ENCODE measurements around the gene PDCD2L.
"Not testable (repeated sequence)": the region's sequence is repeated elsewhere in the genome, so short reads cannot be mapped to it uniquely, and the experiment has no call there.

PDCD2L gene

DNA sequence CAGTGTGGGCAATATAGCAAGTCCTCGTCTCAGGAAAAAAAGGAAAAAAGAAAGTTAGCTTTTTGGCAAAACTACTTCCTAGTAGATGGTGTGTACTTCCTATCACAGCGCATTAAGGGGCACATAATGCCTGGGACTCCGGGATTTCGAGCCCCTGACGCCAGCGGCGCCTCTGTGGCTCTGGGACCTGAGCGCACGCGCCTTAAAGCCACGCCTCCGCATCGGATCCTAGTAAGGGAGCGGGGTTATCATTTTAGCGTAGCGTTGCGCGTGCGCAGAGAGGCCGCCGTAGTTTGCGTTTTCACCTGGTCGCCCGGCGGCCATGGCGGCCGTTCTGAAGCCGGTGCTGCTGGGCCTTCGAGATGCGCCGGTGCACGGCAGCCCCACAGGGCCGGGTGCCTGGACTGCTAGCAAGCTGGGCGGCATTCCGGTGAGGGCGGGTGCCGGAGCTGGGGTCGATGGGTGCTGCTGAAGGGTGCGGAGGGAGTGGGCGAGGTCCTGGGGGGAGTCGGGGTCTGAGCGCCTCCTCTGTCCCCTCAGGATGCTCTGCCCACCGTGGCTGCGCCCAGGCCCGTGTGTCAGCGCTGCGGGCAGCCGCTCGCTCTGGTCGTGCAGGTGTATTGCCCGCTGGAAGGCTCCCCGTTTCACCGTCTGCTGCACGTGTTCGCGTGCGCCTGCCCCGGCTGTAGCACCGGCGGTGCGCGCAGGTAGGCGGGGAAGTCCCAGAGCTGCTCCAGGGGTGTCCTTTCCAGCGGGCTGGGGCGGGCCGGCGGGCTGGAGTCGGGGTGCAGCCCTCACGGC, at the start of gene PDCD2L:
Gene PDCD2L (plus strand): TSS at position 291 of the 801 bp plus-strand sequence. CDS start 32 bp downstream, at position 323.
- no peak for DNase-seq

DNA sequence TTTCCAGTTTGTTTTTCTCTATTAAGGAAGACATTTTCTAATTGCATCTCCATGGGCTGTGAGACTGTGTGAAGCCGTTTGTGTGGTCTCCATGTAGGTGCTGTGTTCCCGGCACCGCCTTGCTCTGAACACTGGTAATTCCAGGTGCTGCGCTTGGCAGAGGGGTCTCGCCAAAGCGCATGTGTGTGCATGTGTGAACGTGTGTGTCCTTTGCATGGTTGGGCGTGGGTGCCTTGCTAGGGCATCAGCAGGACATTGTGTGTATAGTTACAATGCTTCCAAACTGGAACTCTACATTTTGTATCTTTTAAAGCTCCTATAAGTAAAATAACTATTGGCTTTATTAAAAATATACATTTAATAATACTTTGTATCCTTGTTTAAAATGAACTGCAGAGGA, 49.0 kb upstream of the PDCD2L start:
- no peak for DNase-seq

DNA sequence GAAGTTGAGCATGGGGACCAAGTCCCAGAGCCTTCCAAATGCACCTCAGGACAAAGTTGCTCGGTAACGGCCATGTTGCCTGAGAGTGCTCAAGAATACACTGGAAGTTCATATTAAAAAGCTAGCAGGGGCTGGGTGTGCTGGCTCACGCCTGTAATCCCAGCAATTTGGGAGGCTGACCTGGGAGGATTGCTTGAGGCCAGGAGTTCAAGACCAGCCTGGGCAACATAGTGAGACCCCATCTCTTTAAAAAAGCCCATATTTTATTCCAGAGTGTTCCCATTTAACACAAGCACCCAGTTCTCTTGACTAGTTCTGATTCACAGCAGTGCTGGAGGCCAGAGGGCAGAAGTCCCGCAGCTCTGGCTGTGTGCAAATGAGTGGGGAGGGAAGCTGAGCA, 47.3 kb upstream of the PDCD2L start:
- DNase-seq = no peak

DNA sequence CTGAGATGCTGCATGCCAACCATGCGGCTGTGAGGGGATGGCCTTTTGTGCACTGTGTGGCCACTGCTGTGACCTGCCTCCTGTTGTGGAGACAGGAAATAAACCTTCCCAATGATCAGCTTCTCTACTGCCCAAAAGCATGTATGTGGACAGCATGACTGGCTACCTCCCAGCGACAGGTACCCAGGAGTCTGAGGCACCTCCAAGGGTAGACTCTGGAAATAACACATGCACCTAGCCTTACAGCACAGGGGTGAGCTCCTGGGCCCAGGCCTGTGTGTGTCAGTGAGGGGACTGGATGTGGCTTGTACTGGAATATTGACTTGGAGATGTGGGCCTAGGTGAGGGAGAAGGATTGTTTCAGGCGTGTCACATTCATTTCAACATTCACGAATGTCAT, 46.8 kb upstream of the PDCD2L start:
- DNase-seq = no peak

- DNase-seq = peak; percentile 80
These were observed 44.9 kb upstream of the PDCD2L start for GRCh38 chr19:34359140-34359953.

- DNase-seq = no peak
These were observed 44.3 kb upstream of the PDCD2L start for GRCh38 chr19:34359954-34360315.

DNA sequence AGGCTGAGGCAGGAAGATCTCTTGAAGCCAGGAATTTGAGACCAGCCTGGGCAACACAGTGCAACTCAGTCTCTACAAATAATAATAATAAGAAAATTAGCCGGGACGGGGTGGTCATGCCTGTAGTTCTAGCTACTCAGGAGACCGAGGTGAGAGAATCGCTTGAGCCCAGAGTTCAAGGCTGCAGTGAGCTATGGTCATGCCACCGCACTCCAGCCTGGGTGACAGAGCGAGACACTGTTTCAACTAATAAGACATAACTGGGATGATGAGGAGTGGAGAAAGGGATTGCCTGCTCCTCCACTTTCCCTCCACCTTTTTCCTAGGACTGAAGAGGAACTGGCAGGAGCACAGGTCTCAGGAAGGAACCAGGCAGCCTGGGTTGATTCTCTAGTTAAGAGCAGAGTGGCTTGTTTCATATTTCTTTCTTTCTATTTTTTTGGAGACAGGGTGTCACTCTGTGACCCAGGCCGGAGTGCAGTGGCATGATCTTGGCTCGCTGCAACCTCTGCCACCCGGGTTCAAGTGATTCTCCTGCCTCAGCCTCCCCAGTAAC, 43.8 kb upstream of the PDCD2L start:
- no peak for DNase-seq

DNA sequence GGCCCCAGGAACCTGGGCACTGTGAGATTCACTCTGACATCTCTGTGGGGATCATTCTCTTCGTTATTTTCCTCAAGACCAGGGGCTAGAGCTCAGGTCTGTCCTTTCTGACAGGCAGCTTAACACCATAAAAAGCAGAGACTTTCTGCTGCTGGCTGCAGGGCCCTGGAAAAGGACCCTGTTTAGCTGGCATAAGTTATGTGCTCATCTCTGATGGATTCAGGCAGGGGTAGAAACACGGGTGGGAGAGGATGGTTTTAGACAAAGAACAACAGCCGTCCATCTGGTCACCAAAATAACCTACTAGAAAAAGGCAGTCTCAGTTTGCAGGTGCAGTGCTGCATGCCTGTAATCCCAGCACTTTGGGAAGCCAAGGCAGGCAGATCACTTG, 41.5 kb upstream of the PDCD2L start:
- no peak for DNase-seq

DNA sequence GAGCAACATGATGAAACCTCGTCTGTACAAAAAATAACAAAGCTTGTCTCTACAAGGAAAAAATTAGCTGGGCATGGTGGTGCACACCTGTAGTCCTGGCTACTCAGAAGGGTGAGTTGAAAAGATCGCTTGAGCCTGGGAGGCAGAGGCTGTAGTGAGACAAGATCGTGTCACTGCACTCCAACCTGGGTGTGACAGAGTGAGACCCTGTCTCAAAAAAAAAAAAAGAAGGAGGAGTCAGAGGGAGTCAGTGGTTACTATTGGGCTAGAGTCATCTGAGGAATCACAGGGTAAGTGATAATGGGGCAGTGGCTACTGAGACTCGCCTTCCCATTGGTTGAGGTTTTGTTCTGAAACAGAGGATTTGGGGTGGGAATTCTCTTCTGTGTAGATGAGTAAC, 41.1 kb upstream of the PDCD2L start:
- no peak for DNase-seq

- no peak for DNase-seq
These were observed 40.3 kb upstream of the PDCD2L start for GRCh38 chr19:34363930-34364329.

DNA sequence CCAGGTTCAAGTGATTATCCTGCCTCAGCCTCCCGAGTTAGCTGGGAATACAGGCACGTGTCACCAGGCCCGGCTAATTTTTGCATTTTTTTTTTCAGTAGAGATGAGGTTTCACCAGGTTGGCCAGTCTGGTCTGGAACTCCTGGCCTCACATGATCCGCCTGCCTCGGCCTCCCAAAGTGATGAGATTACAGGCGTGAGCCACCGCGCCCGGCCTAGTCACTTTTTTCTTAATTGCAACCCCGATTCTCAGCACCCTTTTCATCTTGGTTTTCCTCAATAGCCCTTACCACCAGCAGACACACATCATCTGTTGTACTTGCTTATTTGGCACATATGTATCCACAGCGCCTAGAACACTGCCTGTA, 39.8 kb upstream of the PDCD2L start:
- no peak for DNase-seq

GRCh38 chr19:34364830-34365462, 39.3 kb upstream of the PDCD2L start, which contains the start of gene GPI:
Gene GPI, plus strand, starts transcription at chr19:34365196. Its CDS starts 71 bp downstream, at chr19:34365267.
- no peak for DNase-seq

DNA sequence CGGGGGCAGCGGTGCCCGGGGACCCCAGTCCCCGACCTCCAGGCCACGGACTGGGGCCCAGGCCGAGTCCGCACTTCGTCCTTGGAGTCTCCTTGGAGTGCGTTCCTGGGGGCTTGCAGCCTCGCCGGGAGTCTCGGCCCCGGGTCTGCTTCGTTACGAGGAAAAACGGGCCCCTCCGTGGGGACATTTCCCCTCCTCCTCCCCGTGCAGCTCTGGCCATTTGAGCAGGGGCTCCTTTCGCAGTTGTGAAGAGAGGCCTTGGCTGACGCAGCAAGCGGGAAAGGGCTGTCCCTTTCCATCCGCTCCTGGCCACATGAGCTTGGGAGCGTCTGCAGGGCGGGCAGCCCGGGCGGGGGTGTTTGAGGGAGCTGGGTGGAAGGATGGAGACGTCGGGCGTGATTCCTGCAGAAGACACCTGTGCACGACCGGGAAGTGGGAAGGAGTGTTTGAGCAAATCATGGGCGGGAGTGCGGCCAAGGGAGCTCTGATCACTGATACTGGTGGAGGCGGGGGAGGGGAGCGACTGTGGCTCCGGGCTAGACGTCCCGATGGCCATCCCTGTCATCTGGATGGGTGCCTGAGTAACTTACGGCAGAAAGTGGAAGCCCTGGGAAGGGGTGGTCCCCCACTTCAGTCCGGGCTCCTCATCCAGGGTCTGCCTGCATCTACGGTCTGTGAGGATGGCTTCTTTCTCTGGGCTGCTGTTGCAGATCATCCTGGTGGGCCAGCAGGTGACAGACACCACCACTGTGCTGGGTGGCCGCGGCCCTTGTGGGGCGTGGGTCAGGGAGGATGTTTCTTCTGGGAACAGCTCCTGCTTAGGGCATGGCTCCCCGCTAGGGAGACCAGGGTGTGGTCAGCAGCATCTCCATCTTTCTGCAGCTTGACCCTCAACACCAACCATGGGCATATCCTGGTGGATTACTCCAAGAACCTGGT, 38.5 kb upstream of the PDCD2L start:
- DNase-seq = no peak

- no peak for DNase-seq
These were observed 37.2 kb upstream of the PDCD2L start for GRCh38 chr19:34366738-34367623.

GRCh38 chr19:34367624-34367957, 36.6 kb upstream of the PDCD2L start:
- DNase-seq = no peak

DNA sequence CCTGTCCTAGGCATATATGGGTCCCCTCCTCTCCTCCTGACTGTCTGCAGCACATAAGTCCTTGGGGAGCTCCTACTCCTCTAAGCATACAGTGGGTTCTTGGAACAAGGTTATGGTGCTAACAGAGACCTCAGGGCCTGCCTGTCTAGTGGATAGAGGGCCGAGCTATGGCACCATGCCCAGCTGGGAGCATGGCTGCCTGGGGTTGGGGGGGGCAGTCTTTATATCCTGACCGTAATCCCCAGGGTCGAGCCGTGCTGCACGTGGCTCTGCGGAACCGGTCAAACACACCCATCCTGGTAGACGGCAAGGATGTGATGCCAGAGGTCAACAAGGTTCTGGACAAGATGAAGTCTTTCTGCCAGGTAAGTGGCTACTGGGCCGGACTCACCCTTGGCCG, 35.9 kb upstream of the PDCD2L start:
- no peak for DNase-seq

- DNase-seq = not testable (repeated sequence)
These were observed 35.0 kb upstream of the PDCD2L start for GRCh38 chr19:34369166-34369565.

GRCh38 chr19:34370117-34370516, 34.1 kb upstream of the PDCD2L start:
- no peak for DNase-seq

DNA sequence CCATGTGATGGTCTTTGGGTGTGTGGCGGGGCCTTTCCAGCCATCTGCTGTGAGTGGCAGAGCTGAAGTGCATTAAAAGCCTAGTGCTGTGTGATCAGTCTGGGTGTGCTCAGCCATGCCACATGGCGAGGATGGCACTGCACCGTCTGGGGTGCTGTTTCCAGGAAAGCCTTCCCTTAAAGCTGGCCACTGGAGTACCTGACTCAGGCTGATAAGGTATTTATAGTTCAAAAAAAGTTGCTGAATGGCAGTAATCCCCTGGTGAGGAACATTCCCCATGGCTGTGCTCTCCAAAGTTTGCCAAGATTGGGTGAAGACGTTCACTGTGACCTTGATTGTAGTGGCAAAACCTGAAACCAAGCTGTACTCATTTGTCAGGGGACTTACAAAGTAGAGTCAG, 33.2 kb upstream of the PDCD2L start:
- DNase-seq = no peak

DNA sequence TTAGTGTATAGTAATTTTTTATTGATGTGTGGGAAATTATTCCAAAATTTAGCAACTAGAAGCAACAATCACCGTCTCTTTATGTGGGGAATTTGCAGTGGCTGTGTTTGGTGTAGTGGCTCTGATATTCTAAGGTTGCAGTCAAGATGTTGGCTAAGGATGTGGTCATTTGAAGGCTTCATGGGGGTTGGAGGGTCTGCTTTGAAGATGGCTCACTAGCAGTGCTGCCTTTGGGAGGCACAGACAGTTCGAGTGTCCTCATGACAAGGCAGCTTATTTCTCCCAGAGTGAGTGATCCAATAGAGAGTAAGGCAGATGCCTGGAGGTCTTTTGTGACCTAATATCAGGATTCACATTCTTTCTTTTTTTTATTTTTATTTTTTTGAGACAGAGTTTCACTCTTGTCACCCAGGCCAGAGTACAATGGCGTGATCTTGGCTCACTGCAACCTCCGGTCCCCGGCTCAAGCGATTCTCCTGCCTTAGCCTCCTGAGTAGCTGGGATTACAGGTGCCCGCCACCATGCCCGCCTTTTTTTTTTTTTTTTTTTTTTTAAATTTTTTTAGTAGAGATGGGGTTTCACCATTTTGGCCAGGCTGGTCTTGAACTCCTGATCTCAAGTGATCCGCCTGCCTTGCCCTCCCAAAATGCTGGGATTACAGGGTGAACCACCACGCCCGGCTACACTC, 30.5 kb upstream of the PDCD2L start:
- no peak for DNase-seq

GRCh38 chr19:34375598-34375997, 28.6 kb upstream of the PDCD2L start:
- DNase-seq = no peak
